Parathyroid adenoma (tissue), 2 donors: ENCODE results near the gene C4orf36.

Source experiments
- H2AFZ ChIP-seq: fragments of 300-600 bp; sonication (generic); one replicate; pipeline ENCODE4 v1.7.0; 2017; ENCODE audit warnings: antibody characterized with exemption, mild to moderate bottlenecking
- H3K27ac ChIP-seq: fragments of 300-600 bp; sonication (generic); one replicate; pipeline ENCODE4 v1.7.0; 2017
- H3K27me3 ChIP-seq: fragments of 300-600 bp; sonication (generic); one replicate; pipeline ENCODE4 v1.7.0; 2017; ENCODE audit warnings: low read length; ENCODE audit not compliant: control insufficient read depth, insufficient read depth
- H3K36me3 ChIP-seq: fragments of 300-600 bp; sonication (generic); one replicate; pipeline ENCODE4 v1.7.0; 2017; ENCODE audit warnings: low read length; ENCODE audit not compliant: control insufficient read depth, insufficient read depth
- H3K4me1 ChIP-seq: fragments of 300-600 bp; sonication (generic); one replicate; pipeline ENCODE4 v1.7.0; 2017; ENCODE audit warnings: control low read depth
- H3K4me2 ChIP-seq: fragments of 300-600 bp; sonication (generic); one replicate; pipeline ENCODE4 v1.7.0; 2017; ENCODE audit warnings: low read length
- H3K4me3 ChIP-seq: fragments of 300-600 bp; sonication (generic); one replicate; pipeline ENCODE4 v1.7.0; 2017; ENCODE audit warnings: low read depth, low read length
- H3K79me2 ChIP-seq: fragments of 300-600 bp; sonication (generic); one replicate; pipeline ENCODE4 v1.7.0; 2017; ENCODE audit warnings: control low read depth
- H3K9ac ChIP-seq: fragments of 300-600 bp; sonication (generic); one replicate; pipeline ENCODE4 v1.7.0; 2017; ENCODE audit warnings: mild to moderate bottlenecking
- H3K9me3 ChIP-seq: fragments of 300-600 bp; sonication (generic); one replicate; pipeline ENCODE4 v1.7.0; 2017; ENCODE audit warnings: low read length; ENCODE audit not compliant: control insufficient read depth
- CTCF ChIP-seq: fragments of 300-600 bp; sonication (generic); IDR thresholded peaks from one replicate; pipeline ENCODE4 v1.7.0; 2017; ENCODE audit warnings: antibody characterized with exemption, mild to moderate bottlenecking
- donor health status: primary hyperparathyroidism.

The C4orf36 gene

GRCh38 chr4:86848732-86849619, 43.2 kb downstream of the C4orf36 start, which contains the start of gene SLC10A6:
Gene SLC10A6, minus strand, starts transcription at chr4:86849384. Its CDS starts 269 bp downstream, at chr4:86849115.
- H3K27ac ChIP-seq: peak within 1 kb of the TSS; percentile 60
- no peak for TF ChIP-seq CTCF

GRCh38 chr4:86848136-86848535, 44.1 kb downstream of the C4orf36 start:
- Histone ChIP-seq H3K79me2 (no peaks in the 10 kb centered on the region), H3K4me3 (peak overlapping the region; percentile 33), H3K27ac (peak overlapping the region; percentile 60), H3K36me3 (no peaks in the 10 kb centered on the region), H3K27me3 (no peaks in the 10 kb centered on the region), H3K4me1 (no peaks in the 10 kb centered on the region), H2AFZ (no peak overlapping the region), H3K9ac (no peak overlapping the region), H3K4me2 (no peak overlapping the region), H3K9me3 (no peaks in the 10 kb centered on the region)
- TF ChIP-seq CTCF: no peak

More at GRCh38 chr4:86848732-86849619, 43.2 kb downstream of the C4orf36 start, which contains the start of gene SLC10A6:
- no peaks in the 10 kb centered on the region for H3K79me2 ChIP-seq
- H3K9me3 ChIP-seq: no peaks in the 10 kb centered on the region
- no peaks in the 10 kb centered on the region for H3K36me3 ChIP-seq
- no peak within 1 kb of the TSS for H3K9ac ChIP-seq
- no peaks in the 10 kb centered on the region for H3K4me1 ChIP-seq
- peak within 1 kb of the TSS; percentile 33 for H3K4me3 ChIP-seq
- peak within 1 kb of the TSS; percentile 10 for H3K4me2 ChIP-seq
- H2AFZ ChIP-seq: no peak within 1 kb of the TSS
- H3K27me3 ChIP-seq: no peaks in the 10 kb centered on the region

GRCh38 chr4:86847571-86847970, 44.7 kb downstream of the C4orf36 start:
- Histone ChIP-seq H3K36me3 (no peaks in the 10 kb centered on the region), H3K9ac (no peak overlapping the region), H3K4me1 (no peaks in the 10 kb centered on the region), H3K4me3 (no peak overlapping the region), H3K27me3 (no peaks in the 10 kb centered on the region), H3K4me2 (no peak overlapping the region), H2AFZ (no peak overlapping the region), H3K79me2 (no peaks in the 10 kb centered on the region), H3K9me3 (no peaks in the 10 kb centered on the region), H3K27ac (peak overlapping the region; percentile 60)
- TF ChIP-seq CTCF: no peak

GRCh38 chr4:86846921-86847320, 45.3 kb downstream of the C4orf36 start:
- no peak for TF ChIP-seq CTCF
- H3K27ac ChIP-seq: no peak overlapping the region
- H3K4me2 ChIP-seq: no peak overlapping the region
- no peak overlapping the region for H3K4me3 ChIP-seq
- H3K27me3 ChIP-seq: no peaks in the 10 kb centered on the region
- no peaks in the 10 kb centered on the region for H3K79me2 ChIP-seq
- no peak overlapping the region for H2AFZ ChIP-seq
- H3K9me3 ChIP-seq: no peaks in the 10 kb centered on the region
- H3K36me3 ChIP-seq: no peaks in the 10 kb centered on the region
- H3K9ac ChIP-seq: no peak overlapping the region
- no peaks in the 10 kb centered on the region for H3K4me1 ChIP-seq
